Prostate gland (tissue), 2 donors: ENCODE measurements around the gene PILRB. TPM values are rescaled to one million over a fixed set of nuclear protein-coding genes. Genes with fewer than 3 reads are reported as not detected.
"Not testable (repeated sequence)": the region's sequence is repeated elsewhere in the genome, so short reads cannot be mapped to it uniquely, and the experiment has no call there.

Experiments
- DNase-seq: peaks from one replicate; pipeline ENCODE4 v3.0.0-alpha.2; 2019; ENCODE audit warnings: low spot score
- H3K27ac ChIP-seq, 2 donors: fragments of 200-600 bp; sonication (generic); 2 replicates each; pipeline ENCODE4 v1.5.1; 2017 to 2019
- H3K27me3 ChIP-seq: fragments of 200-600 bp; sonication (generic); replicated peaks from 2 replicates; pipeline ENCODE4 v1.5.1; 2019; ENCODE audit not compliant: insufficient read depth
- H3K36me3 ChIP-seq, 2 donors: fragments of 200-600 bp; sonication (generic); 1 replicate in 1 of 2; 2 replicates in 1 of 2; pipeline versions ENCODE4 v1.5.1 to v1.8.1; 2017 to 2019
- H3K4me1 ChIP-seq: fragments of 200-600 bp; sonication (generic); replicated peaks from 2 replicates; pipeline ENCODE4 v1.5.1; 2019
- H3K4me3 ChIP-seq, 2 donors: fragments of 200-600 bp; sonication (generic); 2 replicates each; pipeline ENCODE4 v1.5.1; 2017 to 2019
- H3K9me3 ChIP-seq: fragments of 200-600 bp; sonication (generic); 2 replicates; pipeline ENCODE4 v1.5.1; 2017
- POLR2A ChIP-seq: fragments of 450-650 bp; IDR thresholded peaks from one replicate; pipeline ENCODE4 v1.6.1; 2016; ENCODE audit warnings: antibody characterized with exemption, mild to moderate bottlenecking
- POLR2AphosphoS5 ChIP-seq: sonication (generic); formaldehyde crosslinking; IDR thresholded peaks from one replicate; pipeline ENCODE4 v1.6.1; 2017; ENCODE audit warnings: antibody characterized with exemption
- WGBS: methylation state at CpG from one replicate; pipeline ENCODE4 v1.1.5; 2018; 5-methylcytosine and 5-hydroxymethylcytosine counted together
- intact Hi-C: fragments of 100-400 bp; cut with DNase I; formaldehyde crosslinking; loops from one replicate; pipeline ENCODE4 v1.14.2; 2022
- total RNA-seq, 2 donors: library from RNA; depleted of rRNA; stranded (reverse); fragments of >200 nt; gene quantifications; one replicate each; pipeline ENCODE4 v1.1.0, GENCODE V29; 2016
- TF ChIP-seq, protein P1 (sequence below), 4 experiments: fragments of 200-600 bp in 2 of 4; fragments of 450-650 bp in 2 of 4; sonication (generic) in 2 of 4; IDR thresholded peaks; 1 replicate in 3 of 4; 2 replicates in 1 of 4; pipeline ENCODE4 v1.5.1; 2016 to 2019; ENCODE audit warnings: antibody characterized with exemption in 4 of 4, mild to moderate bottlenecking in 2 of 4, moderate library complexity in 2 of 4

Gene PILRB
- total RNA-seq, 2 donors from 2014 or later = 72.4 to 120 TPM

DNA sequence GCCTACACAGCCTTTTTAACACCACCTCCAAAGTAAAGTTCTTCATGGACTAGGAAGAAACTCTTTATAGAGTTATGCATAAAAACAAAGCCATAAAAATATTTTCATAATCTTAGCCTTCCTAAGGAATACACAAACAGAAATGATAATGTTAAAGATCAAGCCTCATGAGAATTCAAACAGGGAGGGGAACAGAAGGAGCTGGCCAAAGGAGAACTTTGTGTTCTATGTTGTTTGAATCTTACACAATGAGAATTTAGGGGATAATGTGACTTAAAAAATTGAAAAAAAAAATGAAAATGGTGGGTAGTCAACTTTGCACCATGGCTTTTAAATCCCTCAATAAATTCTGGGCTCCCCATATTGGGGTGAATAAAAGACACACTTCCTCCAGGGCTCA lies 9.1 kb upstream of the PILRB start:
- Histone ChIP-seq H3K4me1 (peaks cover 7% of the 10 kb centered on the region), H3K27ac (peak overlapping the region in 1 of 2 donors; percentile 67), H3K4me3 (no peak overlapping the region), H3K36me3 (peaks cover 0 to 7% of the 10 kb centered on the region in 2 donors), H3K27me3 (no peaks in the 10 kb centered on the region), H3K9me3 (no peaks in the 10 kb centered on the region)
- intact Hi-C loops = loop anchor here (10.0 kb wide), 1 partner anchor 224 kb away; the partner anchor contains the start of gene MBLAC1
- no peak for DNase-seq
- TF ChIP-seq POLR2A (no peak), POLR2AphosphoS5 (peak; percentile 20)

DNA sequence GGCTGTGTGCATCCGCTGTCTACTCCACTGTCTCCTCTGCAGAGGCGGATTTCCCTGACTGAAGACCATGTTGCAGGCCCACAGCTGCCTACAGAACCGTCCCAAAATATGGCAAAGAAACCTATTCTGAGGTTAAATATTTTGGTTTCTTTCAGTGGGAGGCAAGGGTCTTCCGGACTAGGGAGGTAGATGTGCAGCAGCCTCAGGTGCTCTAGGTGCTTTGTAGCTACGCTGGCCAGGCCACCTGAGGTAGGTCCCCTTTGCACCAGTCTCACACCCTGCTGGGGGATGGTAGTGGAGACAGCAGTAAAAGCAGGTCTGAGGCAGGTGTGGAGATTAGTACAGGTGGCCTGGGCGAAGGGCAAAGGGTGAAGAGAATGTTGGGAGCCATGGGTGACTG lies 8.2 kb upstream of the PILRB start:
- Histone ChIP-seq H3K27me3 (no peaks in the 10 kb centered on the region), H3K9me3 (no peaks in the 10 kb centered on the region), H3K36me3 (peaks cover 0 to 7% of the 10 kb centered on the region in 2 donors), H3K4me3 (no peak overlapping the region), H3K27ac (no peak overlapping the region), H3K4me1 (peaks cover 6% of the 10 kb centered on the region)
- TF ChIP-seq, protein P1, sequence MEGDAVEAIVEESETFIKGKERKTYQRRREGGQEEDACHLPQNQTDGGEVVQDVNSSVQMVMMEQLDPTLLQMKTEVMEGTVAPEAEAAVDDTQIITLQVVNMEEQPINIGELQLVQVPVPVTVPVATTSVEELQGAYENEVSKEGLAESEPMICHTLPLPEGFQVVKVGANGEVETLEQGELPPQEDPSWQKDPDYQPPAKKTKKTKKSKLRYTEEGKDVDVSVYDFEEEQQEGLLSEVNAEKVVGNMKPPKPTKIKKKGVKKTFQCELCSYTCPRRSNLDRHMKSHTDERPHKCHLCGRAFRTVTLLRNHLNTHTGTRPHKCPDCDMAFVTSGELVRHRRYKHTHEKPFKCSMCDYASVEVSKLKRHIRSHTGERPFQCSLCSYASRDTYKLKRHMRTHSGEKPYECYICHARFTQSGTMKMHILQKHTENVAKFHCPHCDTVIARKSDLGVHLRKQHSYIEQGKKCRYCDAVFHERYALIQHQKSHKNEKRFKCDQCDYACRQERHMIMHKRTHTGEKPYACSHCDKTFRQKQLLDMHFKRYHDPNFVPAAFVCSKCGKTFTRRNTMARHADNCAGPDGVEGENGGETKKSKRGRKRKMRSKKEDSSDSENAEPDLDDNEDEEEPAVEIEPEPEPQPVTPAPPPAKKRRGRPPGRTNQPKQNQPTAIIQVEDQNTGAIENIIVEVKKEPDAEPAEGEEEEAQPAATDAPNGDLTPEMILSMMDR (IDR thresholded peaks at IDR 0.05) = no peak
- no peak for TF ChIP-seq POLR2A
- no peak for TF ChIP-seq POLR2AphosphoS5
- no peak for DNase-seq
- intact Hi-C loops = loop anchor here (10.0 kb wide), 1 partner anchor 225 kb away; the partner anchor contains the start of gene MBLAC1
- WGBS = 87% methylated on average over 6 of the region's 6 CpGs

GRCh38 chr7:100351657-100352058 lies 6.3 kb upstream of the PILRB start:
- no peaks in the 10 kb centered on the region for H3K9me3 ChIP-seq
- H3K4me1 ChIP-seq = peaks cover 5% of the 10 kb centered on the region
- TF ChIP-seq, protein P1 (IDR thresholded peaks at IDR 0.05) = no peak
- TF ChIP-seq POLR2AphosphoS5 (no peak), POLR2A (no peak)
- H3K27ac ChIP-seq = no peak overlapping the region
- WGBS = 87% methylated on average over 6 of the region's 6 CpGs
- intact Hi-C loops = no loop called here
- no peak overlapping the region for H3K4me3 ChIP-seq
- no peak for DNase-seq
- no peaks in the 10 kb centered on the region for H3K27me3 ChIP-seq
- no peaks in the 10 kb centered on the region for H3K36me3 ChIP-seq

GRCh38 chr7:100352230-100352781 lies 5.6 kb upstream of the PILRB start:
- not testable (repeated sequence) for H3K36me3 ChIP-seq, H3K27me3 ChIP-seq

DNA sequence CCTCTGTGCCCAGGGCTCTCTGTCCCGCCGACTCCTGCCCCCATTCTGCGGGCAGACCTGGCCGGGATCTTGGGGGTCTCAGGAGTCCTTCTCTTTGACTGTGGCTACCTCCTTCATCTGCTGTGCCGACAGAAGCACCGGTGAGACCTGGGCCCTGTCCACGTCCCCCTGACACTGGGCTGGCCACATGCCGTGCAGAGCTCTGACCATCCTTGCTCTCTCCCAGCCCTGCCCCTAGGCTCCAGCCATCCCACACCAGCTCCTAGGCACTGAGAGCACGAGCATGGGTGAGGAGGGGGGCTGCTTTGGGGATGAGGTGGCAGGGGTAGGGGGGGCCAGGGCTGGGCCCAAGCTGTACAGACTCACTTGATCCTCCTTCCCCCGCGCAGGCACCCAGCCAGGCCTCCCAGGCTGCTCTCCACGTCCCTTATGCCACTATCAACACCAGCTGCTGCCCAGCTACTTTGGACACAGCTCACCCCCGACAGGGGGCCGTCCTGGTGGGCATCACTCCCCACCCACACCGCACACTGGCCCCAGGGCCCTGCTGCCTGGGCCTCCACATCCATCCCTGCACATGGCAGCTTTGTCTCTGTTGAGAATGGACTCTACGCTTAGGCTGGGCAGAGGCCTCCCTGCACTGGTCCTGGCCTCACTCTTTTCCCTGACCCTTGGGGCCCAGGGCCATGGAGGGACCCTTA lies 4.8 kb upstream of the PILRB start:
- H3K27ac ChIP-seq = no peak overlapping the region
- no peaks in the 10 kb centered on the region for H3K27me3 ChIP-seq
- H3K4me1 ChIP-seq = peaks cover 2% of the 10 kb centered on the region
- H3K9me3 ChIP-seq = no peaks in the 10 kb centered on the region
- no peak for DNase-seq
- WGBS = 90% methylated on average over 16 of the region's 16 CpGs
- TF ChIP-seq POLR2A (no peak), POLR2AphosphoS5 (no peak)
- TF ChIP-seq, protein P1 (IDR thresholded peaks at IDR 0.05) = no peak
- no peak overlapping the region for H3K4me3 ChIP-seq
- intact Hi-C loops = no loop called here
- H3K36me3 ChIP-seq = no peaks in the 10 kb centered on the region

More at GRCh38 chr7:100352230-100352781, 5.6 kb upstream of the PILRB start:
- H3K27ac ChIP-seq, H3K9me3 ChIP-seq, intact Hi-C loops, H3K4me1 ChIP-seq, DNase-seq, H3K4me3 ChIP-seq: not testable (repeated sequence)
- WGBS = 92% methylated on average over 16 of the region's 18 CpGs
